Muscle of back (tissue), 11 donors: Measurements from ENCODE around the gene SYT3. TPM values are rescaled to one million over a fixed set of nuclear protein-coding genes. Genes with fewer than 3 reads are reported as not detected.

ENCODE experiments used
- DNase-seq, 3 donors: peaks; one replicate each; pipeline versions ENCODE4 v3.0.0 to v3.0.0-alpha.2; 2013
- polyA plus RNA-seq, 10 donors: library from polyadenylated mRNA; unstranded; fragments of 120-200 nt; gene quantifications; one replicate each; pipeline ENCODE4 v1.2.1, GENCODE V29; 2013; ENCODE audit not compliant: insufficient read length in 10 of 10

Gene SYT3
- polyA plus RNA-seq, 10 donors = 0.08 to 0.24 (median 0.11) TPM; not detected in 6

GRCh38 chr19:50662651-50663481 is 23.2 kb upstream of the SYT3 start:
- DNase-seq = no peak

- DNase-seq = no peak
Measured at GRCh38 chr19:50661766-50662650, 22.3 kb upstream of the SYT3 start.

- DNase-seq = no peak
Measured at GRCh38 chr19:50661023-50661422, 21.3 kb upstream of the SYT3 start.

GRCh38 chr19:50660088-50660366 is 20.3 kb upstream of the SYT3 start:
- DNase-seq = no peak

- DNase-seq = no peak
Measured at GRCh38 chr19:50659318-50660087, 19.8 kb upstream of the SYT3 start.

- peak; percentile 63 to 72 (median 69) for DNase-seq
Measured at GRCh38 chr19:50658441-50659317, 19.0 kb upstream of the SYT3 start.

- peak; percentile 76 to 97 (median 86) for DNase-seq
Measured at GRCh38 chr19:50657712-50658440, 18.2 kb upstream of the SYT3 start.

GRCh38 chr19:50657222-50657669 is 17.6 kb upstream of the SYT3 start:
- no peak for DNase-seq

- DNase-seq = no peak
Measured at GRCh38 chr19:50654882-50655281, 15.2 kb upstream of the SYT3 start.

GRCh38 chr19:50652722-50653121 is 13.0 kb upstream of the SYT3 start:
- no peak for DNase-seq

- no peak for DNase-seq
Measured at GRCh38 chr19:50651174-50651573, 11.5 kb upstream of the SYT3 start.

GRCh38 chr19:50649433-50650391 is 10.0 kb upstream of the SYT3 start, which contains the start of gene C19orf81:
C19orf81 (plus strand) TSS chr19:50649445; CDS start chr19:50649445, 0 bp downstream.
- DNase-seq = no peak

GRCh38 chr19:50648659-50649058 is 9.0 kb upstream of the SYT3 start:
- no peak for DNase-seq

- no peak for DNase-seq
Measured at GRCh38 chr19:50647879-50648615, 8.4 kb upstream of the SYT3 start.

- DNase-seq = peak in 1 of 3 donors; percentile 23
Measured at GRCh38 chr19:50646074-50646807, 6.6 kb upstream of the SYT3 start.

GRCh38 chr19:50645107-50645506 is 5.4 kb upstream of the SYT3 start:
- no peak for DNase-seq

- DNase-seq = no peak
Measured at GRCh38 chr19:50644315-50644915, 4.7 kb upstream of the SYT3 start.
